A549 (cell line): ENCODE data around the gene TFAP2D. TPM values are rescaled to one million over a fixed set of nuclear protein-coding genes. Genes with fewer than 3 reads are reported as not detected.

Source experiments
- ATAC-seq, 2 experiments: fragments of 200-7000 bp in 1 of 2; fragments of >200 bp in 1 of 2; cut with Nextera tagmentation in 1 of 2; cut with Tn5 transposase in 1 of 2; 3 replicates each; pipeline versions ENCODE4 v1.8.0 to v1.9.1; 2018 to 2020; ENCODE audit warnings: mild to moderate bottlenecking in 1 of 2, moderate library complexity in 1 of 2
- CTCF ChIA-PET: fragments of 300-600 bp; sonication (Branson Sonifier 250); formaldehyde crosslinking; extraction: SDS; loops from one replicate; lab custom pipeline; 2021; ENCODE audit warnings: antibody characterized with exemption, inconsistent platforms; lab: Yijun Ruan, JAX
- POLR2A ChIA-PET: fragments of 350-600 bp; formaldehyde crosslinking; extraction: SDS; loops from one replicate; lab custom pipeline; 2021; ENCODE audit warnings: antibody characterized with exemption, inconsistent platforms; lab: Yijun Ruan, JAX
- DNase-seq, 2 experiments: peaks; one replicate each; pipeline versions ENCODE4 v3.0.0 to v3.0.0-alpha.2; 2011 to 2016; ENCODE audit warnings: low read depth in 1 of 2, low spot score in 1 of 2
- FAIRE-seq: peaks from 2 replicates; lab custom pipeline; 2011; peaks lifted over from hg19 to GRCh38; lab: Jason Lieb, UNC
- H3K27ac ChIP-seq, 2 experiments: fragments of >200 bp; sonication (Bioruptor Twin); formaldehyde crosslinking; 3 replicates each; pipeline ENCODE4 v1.5.1; 2016 to 2017
- H3K4me1 ChIP-seq: fragments of >200 bp; sonication (Bioruptor Twin); formaldehyde crosslinking; 3 replicates; pipeline ENCODE4 v1.6.1; 2016
- H3K4me2 ChIP-seq: fragments of >200 bp; sonication (Bioruptor Twin); formaldehyde crosslinking; 3 replicates; pipeline ENCODE4 v1.6.1; 2016
- H3K4me3 ChIP-seq: fragments of >200 bp; sonication (Bioruptor Twin); formaldehyde crosslinking; 3 replicates; pipeline ENCODE4 v1.5.1; 2016
- H3K9me3 ChIP-seq: fragments of >200 bp; sonication (Bioruptor Twin); formaldehyde crosslinking; 3 replicates; pipeline ENCODE4 v1.6.1; 2016
- BHLHE40 ChIP-seq: IDR thresholded peaks from 2 replicates; pipeline ENCODE4 v1.6.1; 2012; ENCODE audit warnings: low read depth, low read length, inconsistent platforms
- CHD2 ChIP-seq: fragments of 150-350 bp; IDR thresholded peaks from 2 replicates; pipeline ENCODE4 v1.6.1; 2014; ENCODE audit warnings: low read length; ENCODE audit not compliant: partially characterized antibody
- CHD4 ChIP-seq: fragments of 200-600 bp; sonication (generic); IDR thresholded peaks from 2 replicates; pipeline ENCODE4 v1.6.1; 2016; ENCODE audit warnings: antibody characterized with exemption, mild to moderate bottlenecking, borderline replicate concordance
- EHF ChIP-seq: fragments of 250-450 bp; sonication (Bioruptor Pico); IDR thresholded peaks from 2 replicates; pipeline ENCODE4 v1.5.0; 2020; ENCODE audit warnings: mild to moderate bottlenecking
- FOSL2 ChIP-seq, 2 experiments: fragments of 450-650 bp in 1 of 2; fragments of >200 bp in 1 of 2; sonication (Bioruptor Twin) in 1 of 2; formaldehyde crosslinking; IDR thresholded peaks; 2 replicates each; pipeline versions ENCODE4 v1.5.0 to v1.6.1; 2016 to 2020; ENCODE audit warnings: mild to moderate bottlenecking in 1 of 2, moderate library complexity in 1 of 2
- FOXS1 ChIP-seq: fragments of 250-450 bp; sonication (Bioruptor Pico); IDR thresholded peaks from 2 replicates; pipeline ENCODE4 v1.5.0; 2020; ENCODE audit warnings: mild to moderate bottlenecking, moderate library complexity
- HDAC2 ChIP-seq: fragments of 200-600 bp; sonication (generic); IDR thresholded peaks from 2 replicates; pipeline ENCODE4 v1.6.1; 2016
- HEYL ChIP-seq: fragments of 250-450 bp; sonication (Bioruptor Pico); IDR thresholded peaks from 2 replicates; pipeline ENCODE4 v1.8.0; 2021; ENCODE audit warnings: mild to moderate bottlenecking, moderate library complexity
- HOXB13 ChIP-seq: fragments of 250-450 bp; sonication (Bioruptor Pico); IDR thresholded peaks from 2 replicates; pipeline ENCODE4 v1.5.0; 2020; ENCODE audit warnings: low read depth, mild to moderate bottlenecking, moderate library complexity
- HOXB5 ChIP-seq: fragments of 250-450 bp; sonication (Bioruptor Pico); IDR thresholded peaks from 2 replicates; pipeline ENCODE4 v1.5.0; 2020; ENCODE audit warnings: mild to moderate bottlenecking, moderate library complexity
- JUN ChIP-seq, 2 experiments: fragments of >200 bp; sonication (Bioruptor Twin); formaldehyde crosslinking; IDR thresholded peaks; 2 replicates in 1 of 2; 3 replicates in 1 of 2; pipeline ENCODE4 v1.6.1; 2016 to 2017
- KDM1A ChIP-seq: fragments of 200-600 bp; sonication (generic); IDR thresholded peaks from 2 replicates; pipeline ENCODE4 v1.6.1; 2016; ENCODE audit warnings: low read depth, mild to moderate bottlenecking
- MAFK ChIP-seq: fragments of 450-650 bp; IDR thresholded peaks from 2 replicates; pipeline ENCODE4 v1.6.1; 2014; ENCODE audit not compliant: partially characterized antibody
- MAZ ChIP-seq: fragments of 150-350 bp; IDR thresholded peaks from 2 replicates; pipeline ENCODE4 v1.6.1; 2014; ENCODE audit warnings: antibody characterized with exemption, low read depth, low read length, borderline replicate concordance
- MYC ChIP-seq: IDR thresholded peaks from 2 replicates; pipeline ENCODE4 v1.6.1; 2012; ENCODE audit warnings: mild to moderate bottlenecking, inconsistent platforms, low read length, improper control_type of control experiment, borderline replicate concordance
- SREBF2 ChIP-seq: fragments of 450-650 bp; IDR thresholded peaks from 2 replicates; pipeline ENCODE4 v1.6.1; 2014; ENCODE audit warnings: mild to moderate bottlenecking, moderate library complexity
- TFCP2L1 ChIP-seq: fragments of 250-450 bp; sonication (Bioruptor Pico); IDR thresholded peaks from 2 replicates; pipeline ENCODE4 v1.5.0; 2021; ENCODE audit warnings: mild to moderate bottlenecking
- ZSCAN20 ChIP-seq: fragments of 250-450 bp; sonication (Bioruptor Pico); IDR thresholded peaks from 2 replicates; pipeline ENCODE4 v1.8.0; 2022; ENCODE audit warnings: mild to moderate bottlenecking, moderate library complexity
- WGBS: methylation state at CpG from one replicate; pipeline ENCODE4 v1.1.6; 2017; ENCODE audit errors: missing lambda C conversion rate; 5-methylcytosine and 5-hydroxymethylcytosine counted together
- polyA plus RNA-seq, 4 experiments: library from polyadenylated mRNA; depleted of rRNA in 3 of 4; stranded (reverse); fragments of >200 nt; fragmentation: RNase III in 1 of 4; extraction: RNeasy Plus Mini Kit Qiagen cat#74134 plus additional on column Dnase treatment in 1 of 4; gene quantifications; 2 replicates in 3 of 4; 3 replicates in 1 of 4; pipeline ENCODE4 v1.2.3, GENCODE V29; 2011 to 2017
- TF ChIP-seq, protein P1 (sequence below): fragments of >200 bp; sonication (Bioruptor Twin); formaldehyde crosslinking; IDR thresholded peaks from 3 replicates; pipeline ENCODE4 v1.6.1; 2016
- TF ChIP-seq, protein P2 (sequence below): fragments of >200 bp; sonication (Bioruptor Twin); formaldehyde crosslinking; IDR thresholded peaks from 2 replicates; pipeline ENCODE4 v1.6.1; 2016
- TF ChIP-seq, protein P3 (sequence below): fragments of >200 bp; sonication (Bioruptor Twin); formaldehyde crosslinking; IDR thresholded peaks from 3 replicates; pipeline ENCODE4 v1.5.1; 2016
- TF ChIP-seq, protein P4 (sequence below): fragments of 250-450 bp; sonication (Bioruptor Pico); IDR thresholded peaks from 2 replicates; pipeline ENCODE4 v1.5.0; 2021; ENCODE audit warnings: mild to moderate bottlenecking, moderate library complexity, borderline replicate concordance

TFAP2D gene
- polyA plus RNA-seq, 2 of the 4 experiments (the other 2 are of a cell fraction), result not detected

DNA sequence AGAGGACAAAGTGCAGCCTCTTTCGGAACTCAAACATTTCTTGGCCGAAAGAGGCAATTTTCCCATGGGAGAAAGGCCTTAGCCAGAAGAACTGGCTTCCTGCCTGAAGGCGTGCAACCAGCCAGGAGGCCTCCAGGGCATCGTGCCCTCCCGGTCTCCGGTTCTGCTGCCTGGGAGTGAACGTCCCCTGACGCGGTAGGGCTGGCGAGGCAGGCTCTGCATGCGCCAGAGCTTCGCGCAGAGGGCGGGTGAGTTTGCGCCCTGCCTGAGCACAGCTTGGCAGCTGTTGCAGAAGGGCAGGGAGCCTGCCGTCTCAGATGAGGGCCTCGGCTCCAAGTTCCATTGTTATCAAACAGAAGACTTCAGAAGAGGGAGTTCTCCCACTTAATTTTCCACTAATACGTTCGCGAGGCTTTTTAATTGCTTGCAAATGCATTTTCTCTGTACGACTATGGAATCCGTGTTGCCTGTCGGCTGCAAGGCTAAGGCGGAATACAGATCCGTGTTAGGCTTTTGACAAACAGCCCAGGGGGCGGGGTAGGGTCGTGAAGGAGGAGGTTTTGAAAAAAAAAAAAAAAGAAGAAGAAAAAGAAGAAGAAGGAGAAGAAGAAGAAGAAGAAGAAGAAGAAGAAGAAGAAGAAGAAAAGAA, 5.5 kb upstream of the TFAP2D start:
- Histone ChIP-seq H3K4me3 (no peak overlapping the region), H3K27ac (no peak overlapping the region), H3K4me2 (no peak overlapping the region), H3K9me3 (no peaks in the 10 kb centered on the region), H3K4me1 (no peaks in the 10 kb centered on the region)
- no peak for DNase-seq
- WGBS, result 35% methylated on average over 23 of the region's 27 CpGs
- no peak for FAIRE-seq
- ChIA-PET CTCF (no interaction called here), POLR2A (no interaction called here)
- no peak for TF ChIP-seq CHD4
- TF ChIP-seq, protein P1, sequence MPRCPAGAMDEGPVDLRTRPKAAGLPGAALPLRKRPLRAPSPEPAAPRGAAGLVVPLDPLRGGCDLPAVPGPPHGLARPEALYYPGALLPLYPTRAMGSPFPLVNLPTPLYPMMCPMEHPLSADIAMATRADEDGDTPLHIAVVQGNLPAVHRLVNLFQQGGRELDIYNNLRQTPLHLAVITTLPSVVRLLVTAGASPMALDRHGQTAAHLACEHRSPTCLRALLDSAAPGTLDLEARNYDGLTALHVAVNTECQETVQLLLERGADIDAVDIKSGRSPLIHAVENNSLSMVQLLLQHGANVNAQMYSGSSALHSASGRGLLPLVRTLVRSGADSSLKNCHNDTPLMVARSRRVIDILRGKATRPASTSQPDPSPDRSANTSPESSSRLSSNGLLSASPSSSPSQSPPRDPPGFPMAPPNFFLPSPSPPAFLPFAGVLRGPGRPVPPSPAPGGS, result no peak
- TF ChIP-seq TFCP2L1 (CRISPR knock-in tag), result no peak
- no peak for TF ChIP-seq HOXB13 (CRISPR knock-in tag)
- TF ChIP-seq, protein P2, sequence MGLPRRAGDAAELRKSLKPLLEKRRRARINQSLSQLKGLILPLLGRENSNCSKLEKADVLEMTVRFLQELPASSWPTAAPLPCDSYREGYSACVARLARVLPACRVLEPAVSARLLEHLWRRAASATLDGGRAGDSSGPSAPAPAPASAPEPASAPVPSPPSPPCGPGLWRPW, result no peak
- TF ChIP-seq, protein P3, sequence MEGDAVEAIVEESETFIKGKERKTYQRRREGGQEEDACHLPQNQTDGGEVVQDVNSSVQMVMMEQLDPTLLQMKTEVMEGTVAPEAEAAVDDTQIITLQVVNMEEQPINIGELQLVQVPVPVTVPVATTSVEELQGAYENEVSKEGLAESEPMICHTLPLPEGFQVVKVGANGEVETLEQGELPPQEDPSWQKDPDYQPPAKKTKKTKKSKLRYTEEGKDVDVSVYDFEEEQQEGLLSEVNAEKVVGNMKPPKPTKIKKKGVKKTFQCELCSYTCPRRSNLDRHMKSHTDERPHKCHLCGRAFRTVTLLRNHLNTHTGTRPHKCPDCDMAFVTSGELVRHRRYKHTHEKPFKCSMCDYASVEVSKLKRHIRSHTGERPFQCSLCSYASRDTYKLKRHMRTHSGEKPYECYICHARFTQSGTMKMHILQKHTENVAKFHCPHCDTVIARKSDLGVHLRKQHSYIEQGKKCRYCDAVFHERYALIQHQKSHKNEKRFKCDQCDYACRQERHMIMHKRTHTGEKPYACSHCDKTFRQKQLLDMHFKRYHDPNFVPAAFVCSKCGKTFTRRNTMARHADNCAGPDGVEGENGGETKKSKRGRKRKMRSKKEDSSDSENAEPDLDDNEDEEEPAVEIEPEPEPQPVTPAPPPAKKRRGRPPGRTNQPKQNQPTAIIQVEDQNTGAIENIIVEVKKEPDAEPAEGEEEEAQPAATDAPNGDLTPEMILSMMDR, result no peak
- ATAC-seq, result no peak

DNA sequence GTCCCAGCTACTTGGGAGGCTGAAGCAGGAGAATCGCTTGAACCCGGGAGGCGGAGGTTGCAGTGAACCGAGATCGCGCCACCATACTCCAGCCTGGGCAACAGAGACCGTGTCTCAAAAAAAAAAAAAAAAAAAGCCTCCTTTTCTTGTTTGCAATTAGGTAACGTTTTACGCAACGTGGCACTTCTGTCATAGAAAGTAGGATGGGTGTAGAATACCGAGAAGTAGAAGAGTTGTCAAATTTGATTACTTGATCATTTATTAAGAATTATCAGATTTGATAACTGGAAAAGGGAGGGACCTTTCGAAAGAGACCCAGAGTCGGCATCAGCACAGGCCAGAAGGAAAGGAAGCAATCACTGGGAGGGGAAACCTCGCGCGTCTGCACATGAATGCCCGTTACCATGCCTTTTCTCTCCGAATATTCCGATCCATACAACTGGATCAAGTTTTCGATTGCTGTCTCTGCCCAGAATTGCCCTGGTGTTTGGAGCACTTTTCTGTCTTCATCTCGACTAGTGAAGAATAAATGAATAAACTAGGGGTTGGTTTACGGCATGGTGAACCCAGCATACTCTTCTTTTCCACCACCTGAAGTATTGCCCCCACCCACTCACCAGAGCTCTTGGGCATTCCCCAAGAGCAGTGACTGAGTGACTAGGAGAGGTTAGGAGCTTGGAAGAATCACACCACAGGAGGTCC, 4.5 kb upstream of the TFAP2D start:
- ATAC-seq, result no peak
- TF ChIP-seq HOXB5, result no peak
- TF ChIP-seq JUN (IDR thresholded peaks at IDR 0.05), result no peak
- no peak for TF ChIP-seq SREBF2
- TF ChIP-seq BHLHE40, result no peak
- TF ChIP-seq MAFK, result no peak
- TF ChIP-seq TFCP2L1 (CRISPR knock-in tag), result no peak
- TF ChIP-seq ZSCAN20 (CRISPR knock-in tag), result no peak
- TF ChIP-seq HDAC2, result no peak
- TF ChIP-seq EHF, result no peak
- TF ChIP-seq, protein P4, sequence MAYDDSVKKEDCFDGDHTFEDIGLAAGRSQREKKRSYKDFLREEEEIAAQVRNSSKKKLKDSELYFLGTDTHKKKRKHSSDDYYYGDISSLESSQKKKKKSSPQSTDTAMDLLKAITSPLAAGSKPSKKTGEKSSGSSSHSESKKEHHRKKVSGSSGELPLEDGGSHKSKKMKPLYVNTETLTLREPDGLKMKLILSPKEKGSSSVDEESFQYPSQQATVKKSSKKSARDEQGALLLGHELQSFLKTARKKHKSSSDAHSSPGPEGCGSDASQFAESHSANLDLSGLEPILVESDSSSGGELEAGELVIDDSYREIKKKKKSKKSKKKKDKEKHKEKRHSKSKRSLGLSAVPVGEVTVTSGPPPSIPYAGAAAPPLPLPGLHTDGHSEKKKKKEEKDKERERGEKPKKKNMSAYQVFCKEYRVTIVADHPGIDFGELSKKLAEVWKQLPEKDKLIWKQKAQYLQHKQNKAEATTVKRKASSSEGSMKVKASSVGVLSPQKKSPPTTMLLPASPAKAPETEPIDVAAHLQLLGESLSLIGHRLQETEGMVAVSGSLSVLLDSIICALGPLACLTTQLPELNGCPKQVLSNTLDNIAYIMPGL (CRISPR knock-in tag), result no peak
- no peak for TF ChIP-seq KDM1A
- Histone ChIP-seq H3K4me1 (no peaks in the 10 kb centered on the region), H3K9me3 (no peaks in the 10 kb centered on the region), H3K27ac (no peak overlapping the region), H3K4me3 (no peak overlapping the region), H3K4me2 (no peak overlapping the region)
- no peak for FAIRE-seq
- CTCF ChIA-PET, result no interaction called here
- DNase-seq, result no peak
- POLR2A ChIA-PET, result no interaction called here
- WGBS, result 25% methylated on average over 16 of the region's 22 CpGs

DNA sequence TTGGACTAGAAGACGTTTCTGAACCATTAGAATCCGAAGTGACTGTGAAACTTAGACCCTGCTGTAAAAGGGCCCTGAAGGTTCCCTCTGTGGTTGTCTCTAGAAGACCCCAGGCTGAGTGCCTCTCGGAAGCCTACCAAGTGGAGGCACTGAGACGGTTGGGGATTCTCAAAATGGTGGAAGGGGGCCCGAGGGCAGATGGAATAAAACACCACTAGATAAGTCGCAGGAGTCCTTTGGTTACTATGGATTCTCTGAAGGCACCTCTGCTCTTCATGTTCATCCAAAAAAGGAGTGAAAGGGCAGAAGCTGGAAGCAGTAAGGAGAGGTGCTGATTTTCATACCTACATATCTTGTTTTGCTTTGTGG, 4.0 kb upstream of the TFAP2D start:
- FAIRE-seq, result no peak
- no peaks in the 10 kb centered on the region for H3K4me1 ChIP-seq
- ATAC-seq, result no peak
- no peak overlapping the region for H3K4me3 ChIP-seq
- TF ChIP-seq JUN (IDR thresholded peaks at IDR 0.05) (no peak), CHD2 (no peak), MYC (no peak), MAZ (no peak), FOXS1 (CRISPR knock-in tag) (no peak), FOSL2 (IDR thresholded peaks at IDR 0.05) (no peak), FOSL2 (CRISPR knock-in tag; IDR thresholded peaks at IDR 0.05) (no peak), HEYL (CRISPR knock-in tag) (no peak)
- TF ChIP-seq, protein P3, result no peak
- WGBS, result 0% methylated on average over 6 of the region's 6 CpGs
- H3K27ac ChIP-seq, result no peak overlapping the region
- DNase-seq, result no peak
- H3K4me2 ChIP-seq, result no peak overlapping the region
- H3K9me3 ChIP-seq, result no peaks in the 10 kb centered on the region
- ChIA-PET CTCF (no interaction called here), POLR2A (no interaction called here)
